ENCODE results near the gene SLC39A11.
"Not testable (repeated sequence)": the region's sequence is repeated elsewhere in the genome, so short reads cannot be mapped to it uniquely, and the experiment has no call there.

SLC39A11 gene

DNA sequence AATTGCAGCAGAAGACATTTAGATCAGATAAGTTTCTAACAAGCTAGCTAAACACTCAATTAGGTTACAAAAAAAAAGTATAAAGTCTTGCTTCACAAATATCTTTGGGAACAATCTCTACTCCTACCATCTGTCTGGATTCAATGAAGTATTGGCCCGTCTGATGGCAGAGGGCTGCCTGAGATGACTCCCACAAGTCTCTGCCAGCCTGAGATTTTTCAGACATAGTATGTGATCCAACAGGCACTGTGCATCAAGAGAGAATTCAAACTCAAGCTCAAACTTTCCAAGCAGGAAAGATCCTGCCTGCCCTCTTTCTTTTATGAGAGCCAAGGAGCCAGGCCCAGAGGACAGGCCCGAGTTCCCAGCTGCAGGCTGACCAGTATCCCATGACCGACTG is 22.6 kb downstream of the SLC39A11 start:
- DNase-seq, result no peak

DNA sequence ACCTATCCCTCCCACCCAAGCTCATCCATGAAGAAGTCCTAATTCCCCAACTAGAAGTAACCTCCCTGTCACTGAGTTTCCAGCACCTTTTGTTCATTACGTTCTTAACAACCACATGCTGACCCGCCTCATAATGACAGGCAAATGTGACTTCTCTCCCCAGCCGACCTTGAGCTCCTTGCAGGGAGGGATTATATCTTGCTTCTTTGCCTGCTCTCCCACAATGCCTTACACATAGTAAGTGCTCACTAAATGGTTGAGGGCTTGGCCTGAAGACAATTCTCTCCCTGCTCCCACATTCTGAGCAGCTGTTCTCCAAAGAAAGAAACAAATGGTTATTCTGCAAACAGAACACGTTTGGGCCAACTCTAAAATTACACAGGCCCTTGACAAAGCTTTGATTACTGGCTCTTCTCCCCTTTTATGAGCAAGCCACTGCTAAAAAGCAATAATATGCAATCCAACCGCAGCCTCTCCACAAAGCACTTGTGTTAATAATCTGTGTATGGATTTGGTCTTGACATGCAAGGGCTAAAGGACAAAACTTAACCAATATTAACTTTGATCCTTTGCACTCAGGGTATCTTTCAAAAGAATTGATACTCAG is 23.2 kb downstream of the SLC39A11 start:
- peak; percentile 60 for DNase-seq

DNA sequence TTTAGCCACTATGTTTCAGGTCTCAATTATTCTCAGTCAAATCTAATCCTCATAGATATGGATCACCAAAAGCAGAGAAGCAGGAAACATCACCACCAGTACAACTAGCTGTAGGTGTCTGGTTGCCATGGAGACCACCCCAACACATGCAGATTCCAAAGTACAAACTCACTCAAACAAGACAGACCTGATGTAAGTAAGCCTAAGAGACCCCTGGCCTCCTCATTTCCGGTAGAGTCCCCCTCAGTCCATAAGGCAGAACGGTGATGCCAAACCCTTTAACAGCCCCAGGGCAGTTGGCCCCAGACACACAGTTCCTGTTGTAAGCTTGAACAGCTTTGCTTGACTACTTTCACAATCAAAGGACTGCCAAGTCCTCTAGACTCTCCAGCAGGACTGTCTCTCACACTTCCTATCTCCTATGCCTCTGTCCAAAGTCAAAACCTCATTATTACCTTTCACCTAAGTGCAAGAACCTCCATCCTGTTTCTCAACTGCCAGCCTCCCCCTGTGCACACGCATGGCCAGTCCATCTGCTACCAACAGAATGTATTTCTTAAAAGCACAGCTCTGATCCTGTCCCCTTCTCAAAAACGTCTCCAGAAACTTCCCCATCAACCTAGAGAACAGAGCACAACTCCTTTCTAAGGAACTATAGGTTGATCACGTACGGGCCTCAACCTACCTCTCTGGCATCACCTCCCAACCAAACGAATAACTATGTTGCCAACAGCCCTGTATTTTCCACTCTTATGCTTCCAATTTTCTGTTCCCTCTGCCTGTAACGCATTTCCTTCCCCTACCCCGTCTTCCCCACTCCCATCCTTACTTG is 23.9 kb downstream of the SLC39A11 start:
- DNase-seq, result peak; percentile 6

DNA sequence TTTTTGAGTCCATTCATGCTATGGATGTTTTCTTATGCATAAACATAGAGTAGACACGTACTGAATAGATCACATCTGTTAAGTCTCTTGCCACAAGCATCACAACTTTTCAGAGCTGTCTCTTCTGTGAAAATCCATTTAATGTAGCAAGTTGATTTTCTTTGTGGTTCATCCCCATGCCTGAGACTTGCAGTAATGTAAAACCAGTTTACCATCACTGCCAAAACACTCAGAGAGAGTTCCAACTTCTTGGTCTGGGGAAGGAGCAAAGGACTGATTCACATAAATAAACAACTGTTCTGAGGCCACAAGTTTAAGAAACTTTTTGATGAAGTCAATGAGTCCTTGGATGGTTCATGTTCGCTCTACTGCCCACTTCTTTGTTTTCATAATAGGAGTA is 24.8 kb downstream of the SLC39A11 start:
- DNase-seq, result not testable (repeated sequence)

DNA sequence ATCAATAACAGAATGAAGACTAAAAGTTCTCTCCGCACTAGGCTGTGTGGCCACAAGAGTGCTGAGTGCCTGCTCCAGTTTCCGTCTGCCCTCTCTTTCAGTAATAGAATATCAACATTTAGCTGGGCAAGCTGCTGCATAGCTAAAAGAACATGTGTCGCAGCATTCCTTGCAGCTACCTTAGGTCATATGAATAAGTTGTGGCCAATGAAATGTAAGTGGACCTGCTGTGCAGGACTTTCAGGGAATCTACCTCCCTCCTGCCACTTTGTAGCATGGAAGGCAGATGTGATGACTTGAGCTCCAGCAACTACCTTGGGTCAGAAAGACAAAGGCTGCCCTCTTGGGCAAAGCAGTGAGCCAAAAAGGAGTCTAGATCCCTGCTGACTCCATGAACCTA is 25.4 kb downstream of the SLC39A11 start:
- DNase-seq, result no peak

DNA sequence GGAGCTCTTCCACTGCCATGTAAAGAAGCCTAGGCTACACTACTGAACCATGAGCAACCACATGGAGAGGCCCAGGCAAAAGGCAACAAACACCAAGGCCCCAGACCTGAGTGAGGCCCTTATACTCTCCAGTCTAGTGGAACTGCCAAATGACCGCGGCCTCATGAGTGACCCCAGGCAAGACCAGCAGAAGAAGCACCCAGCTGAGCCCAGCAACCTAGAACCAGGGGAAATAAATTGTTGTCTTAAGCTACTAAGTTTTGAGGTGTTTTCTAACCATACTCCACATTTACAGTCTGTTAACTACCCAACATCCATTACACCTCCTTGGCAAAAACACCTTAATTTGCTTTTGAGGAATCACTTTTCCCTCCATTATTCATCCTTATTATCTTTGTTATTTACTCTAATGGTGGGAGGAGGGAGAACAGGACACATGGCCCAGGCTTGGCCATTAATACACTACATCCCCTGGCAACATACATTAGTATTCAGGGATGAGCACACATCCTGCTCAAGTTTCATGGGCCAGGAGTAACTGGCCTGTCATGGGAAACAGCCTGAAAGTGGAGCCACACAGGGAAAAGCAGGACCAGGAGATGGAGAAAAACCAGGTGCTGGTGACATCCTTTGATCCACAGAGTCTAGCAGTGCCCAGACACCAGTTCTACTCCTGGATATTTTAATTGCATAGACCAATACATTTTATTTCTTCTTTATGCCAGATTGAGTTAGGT is 26.2 kb downstream of the SLC39A11 start:
- DNase-seq, result no peak

DNA sequence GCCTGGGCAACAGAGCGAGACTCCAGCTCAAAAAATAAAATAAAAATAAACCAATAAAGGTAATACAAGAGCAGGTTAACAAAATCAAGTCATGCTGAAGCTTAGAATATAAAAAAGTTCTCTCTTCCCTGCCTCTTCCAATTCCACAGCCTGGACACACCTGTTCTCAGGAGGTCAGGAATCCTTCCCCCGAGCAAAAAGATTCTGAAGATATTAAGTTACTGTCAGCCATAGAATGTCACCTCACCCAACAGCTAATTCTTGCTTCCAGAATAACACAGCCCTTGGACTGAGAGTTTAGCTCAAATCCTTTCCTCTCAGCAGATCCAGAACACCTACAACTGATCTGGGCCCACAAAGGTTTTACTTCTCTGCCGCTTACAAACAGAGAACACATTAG is 27.1 kb downstream of the SLC39A11 start:
- DNase-seq, result no peak

DNA sequence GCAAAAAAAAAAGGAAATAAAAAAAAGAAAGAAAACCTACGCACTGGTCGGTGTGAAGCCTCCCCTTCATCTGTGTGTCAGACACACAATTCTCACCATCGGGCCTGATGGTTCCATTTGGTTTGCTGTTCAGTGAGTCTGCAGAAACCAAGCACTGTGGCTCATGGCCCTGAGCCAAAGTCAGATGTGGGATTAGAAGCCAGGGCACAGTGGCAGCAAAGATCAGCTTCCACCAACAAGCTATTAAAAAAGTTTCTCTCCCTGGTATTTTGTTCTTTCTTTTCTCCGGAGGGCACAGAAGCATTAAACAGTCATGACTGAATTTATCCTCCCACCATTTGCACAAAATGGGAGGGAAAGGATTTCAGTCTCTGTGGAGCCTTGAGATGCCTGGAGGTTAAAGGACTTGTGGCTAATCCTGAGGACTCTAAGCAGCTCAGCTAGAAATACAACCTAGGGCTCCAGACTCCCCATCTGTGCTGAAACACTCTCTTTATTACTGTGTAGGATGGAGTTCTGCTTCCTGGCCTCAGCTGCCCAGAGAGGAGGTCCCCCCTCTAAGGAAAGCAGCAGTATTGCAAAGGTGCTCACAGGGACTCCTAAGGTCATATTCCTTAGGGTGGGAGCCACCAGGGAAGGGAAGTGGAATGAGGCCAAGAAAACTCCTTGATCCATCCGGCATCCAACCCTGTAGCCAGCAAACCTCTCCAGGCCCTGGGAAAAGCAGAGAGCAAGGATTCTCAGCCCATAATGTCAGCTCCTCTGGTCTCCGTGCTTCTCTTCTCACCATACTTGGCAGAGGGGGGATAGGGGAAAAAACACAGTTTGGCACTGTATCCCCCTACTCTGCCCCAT is 28.2 kb downstream of the SLC39A11 start:
- DNase-seq, result no peak

DNA sequence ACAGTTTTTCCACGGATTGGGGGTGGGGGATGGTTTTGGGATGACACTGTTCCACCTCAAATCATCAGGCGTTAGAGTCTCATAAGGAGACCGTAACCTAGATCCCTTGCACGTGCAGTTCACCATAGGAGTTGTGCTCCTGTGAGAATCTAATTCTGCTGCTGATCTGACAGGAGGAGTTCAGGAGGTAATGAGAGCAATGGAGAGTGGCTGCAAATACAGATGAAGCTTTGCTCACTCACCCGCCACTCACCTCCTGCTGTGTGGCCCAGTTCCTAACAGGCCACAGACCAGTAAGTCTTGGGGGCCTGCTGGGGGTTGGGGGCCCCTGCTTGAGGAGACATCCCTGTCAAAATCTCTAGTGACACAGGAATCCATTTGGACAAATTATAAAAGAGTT is 29.8 kb downstream of the SLC39A11 start:
- DNase-seq, result no peak

DNA sequence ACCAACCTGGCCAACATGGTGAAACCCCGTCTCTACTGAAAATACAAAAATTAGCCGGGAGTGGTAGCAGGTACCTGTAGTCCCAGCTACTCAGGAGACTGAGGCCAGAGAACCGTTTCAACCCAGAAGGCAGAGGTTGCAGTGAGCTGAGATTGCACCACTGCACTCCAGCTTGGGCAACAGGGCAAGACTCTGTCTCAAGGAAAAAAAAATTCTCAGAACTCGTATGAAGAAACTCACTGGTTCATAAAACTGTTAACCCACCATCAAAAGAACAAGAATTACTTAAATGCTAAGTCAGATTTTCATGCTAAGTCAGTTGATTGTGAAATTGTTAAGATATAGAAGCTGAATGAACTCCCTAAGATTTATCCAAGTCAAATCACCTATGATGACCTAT is 31.3 kb downstream of the SLC39A11 start:
- DNase-seq, result no peak

DNA sequence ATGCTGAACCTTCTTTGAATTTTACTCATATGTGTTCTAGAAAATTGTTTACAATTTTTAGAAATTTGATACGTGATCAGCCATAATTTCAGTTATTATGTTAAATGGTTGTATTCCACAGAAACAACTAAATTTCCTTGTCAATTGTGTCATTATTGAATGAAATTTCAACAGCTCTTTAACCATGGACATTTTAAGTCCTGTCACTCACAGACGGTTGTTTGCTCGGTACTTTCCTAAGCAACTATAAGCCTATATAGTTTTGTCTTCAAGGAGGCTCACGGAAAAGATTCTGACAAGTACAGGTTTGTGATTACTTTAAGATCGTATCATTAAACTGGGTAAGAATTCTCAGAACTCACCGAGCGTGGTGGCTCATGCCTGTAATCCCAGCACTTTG is 31.8 kb downstream of the SLC39A11 start:
- no peak for DNase-seq

DNA sequence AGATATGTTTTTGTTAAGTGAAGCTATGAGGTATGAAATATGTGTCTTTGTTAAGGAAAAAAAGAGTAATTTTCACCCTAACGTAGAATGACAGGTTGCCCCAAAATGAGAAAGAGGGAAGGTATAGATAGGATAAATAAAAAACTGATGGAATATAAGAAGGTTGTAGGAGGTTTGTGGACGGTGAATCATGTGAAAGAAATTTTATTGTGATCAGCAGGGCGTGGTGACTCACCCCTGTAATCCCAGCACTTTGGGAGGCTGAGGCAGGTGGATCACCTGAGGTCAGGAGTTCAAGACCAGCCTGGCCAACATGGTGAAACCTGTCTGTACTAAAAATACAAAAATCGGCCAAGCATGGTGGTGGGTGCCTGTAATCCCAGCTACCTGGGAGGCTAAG is 32.8 kb downstream of the SLC39A11 start:
- not testable (repeated sequence) for DNase-seq

DNA sequence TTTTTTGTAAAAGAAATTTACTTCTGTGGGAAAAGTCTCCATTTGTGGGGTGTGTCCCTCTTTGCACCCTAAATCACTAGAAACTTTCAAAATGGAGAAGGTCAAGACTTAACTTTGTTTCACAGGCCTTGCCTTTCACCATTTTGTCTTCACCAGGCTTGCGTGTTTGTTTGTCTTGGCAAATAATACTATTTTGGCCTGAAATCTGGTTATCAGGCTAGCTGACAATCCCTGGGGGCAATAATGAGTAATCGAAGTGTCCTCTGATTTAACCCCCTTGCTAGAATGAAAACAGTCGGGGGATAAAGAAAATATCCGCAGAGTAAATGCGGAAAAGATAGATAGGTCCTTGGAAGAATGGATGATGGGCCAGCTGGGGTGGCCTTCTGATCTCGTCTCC is 34.5 kb downstream of the SLC39A11 start:
- DNase-seq, result no peak

DNA sequence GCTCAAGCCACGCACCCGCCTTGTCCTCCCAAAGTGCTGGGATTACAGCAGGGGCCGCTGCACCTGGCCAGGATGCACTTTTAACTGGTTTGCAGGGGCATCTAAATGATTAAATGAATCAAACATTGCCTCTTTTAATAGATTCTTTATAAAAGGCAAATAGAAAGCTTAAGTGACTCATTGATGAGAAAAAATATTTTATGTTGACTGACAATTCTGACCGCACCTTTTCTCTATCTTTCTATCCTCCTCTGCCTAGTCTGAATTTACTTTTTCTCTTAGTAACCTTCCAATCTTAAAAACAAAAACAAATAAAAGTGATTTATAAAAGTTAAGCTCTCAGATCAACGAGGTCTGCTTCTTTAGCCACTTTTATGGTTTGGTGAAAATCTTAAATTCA is 35.3 kb downstream of the SLC39A11 start:
- DNase-seq, result no peak

DNA sequence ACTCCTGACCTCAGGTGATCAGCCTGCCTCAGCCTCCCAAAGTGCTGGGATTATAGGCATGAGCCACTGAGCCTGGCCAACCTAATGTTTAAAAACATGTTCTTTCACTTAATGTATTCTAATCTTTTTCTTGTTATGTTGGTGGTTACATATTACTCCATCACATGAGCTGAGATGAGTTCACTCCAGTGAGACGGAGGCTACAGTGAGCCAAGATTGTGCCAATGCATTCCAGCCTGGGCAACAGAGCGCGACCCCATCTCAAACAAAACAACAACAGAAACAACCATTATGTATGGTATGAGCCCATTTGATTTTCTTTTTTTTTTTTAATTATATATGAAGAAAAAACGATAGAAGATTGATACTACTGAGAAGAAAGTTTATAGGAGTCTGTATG is 39.6 kb downstream of the SLC39A11 start:
- no peak for DNase-seq

DNA sequence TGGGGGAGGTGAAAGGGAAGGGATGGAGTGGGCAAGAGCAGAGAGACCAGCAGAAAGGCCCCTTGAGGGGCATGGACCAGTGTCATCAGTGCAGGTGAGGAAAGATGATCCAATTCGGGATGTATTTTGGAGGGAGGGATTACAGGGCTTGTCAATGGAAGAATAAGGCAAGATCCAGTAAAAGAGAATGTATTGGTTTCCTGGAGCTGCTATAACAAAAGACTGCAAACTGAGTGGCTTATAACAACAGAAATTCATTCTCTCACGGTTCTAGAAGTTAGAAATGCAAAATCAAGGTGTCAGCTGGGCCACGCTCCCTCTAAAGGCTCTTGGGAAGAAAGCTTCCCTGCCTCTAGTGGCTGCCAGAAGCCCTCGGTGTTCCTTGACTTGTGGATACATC is 41.7 kb downstream of the SLC39A11 start:
- DNase-seq, result no peak

DNA sequence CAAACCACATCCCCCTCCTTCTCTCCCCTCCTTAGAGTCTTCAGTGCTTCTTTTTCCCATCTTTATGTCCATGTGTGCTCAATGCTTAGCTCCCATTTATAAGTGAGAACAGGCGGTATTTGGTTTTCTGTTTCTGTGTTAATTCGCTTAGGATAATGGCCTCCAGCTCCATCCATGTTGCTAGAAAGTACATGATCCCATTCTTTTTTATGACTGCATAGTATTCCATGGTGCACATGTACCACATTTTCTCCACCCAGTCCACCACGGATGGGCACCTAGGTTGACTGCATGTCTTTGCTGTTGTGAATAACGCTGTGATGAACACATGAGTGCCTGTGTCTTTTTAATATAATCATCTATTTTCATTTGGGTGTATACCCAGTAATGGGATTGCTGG is 44.3 kb downstream of the SLC39A11 start:
- no peak for DNase-seq

DNA sequence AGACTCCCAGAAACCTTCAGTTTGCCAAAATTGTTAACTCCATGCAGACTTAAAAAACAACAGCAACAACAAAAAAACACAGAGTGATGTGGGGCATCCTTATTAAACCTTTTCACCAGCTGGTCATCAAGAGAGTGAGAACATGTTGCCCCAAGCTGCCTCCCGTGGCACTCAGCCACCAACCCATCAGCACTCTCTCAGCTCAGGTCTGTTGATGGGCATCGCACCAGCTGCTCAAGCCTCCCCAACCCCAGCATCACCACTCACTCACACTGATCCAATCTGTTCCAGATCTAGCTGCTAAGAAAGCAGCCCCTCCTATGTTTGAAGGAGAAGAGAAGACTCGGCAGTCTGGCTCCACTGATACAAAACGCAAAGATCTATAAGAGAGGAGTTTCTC is 46.8 kb downstream of the SLC39A11 start:
- DNase-seq, result no peak

DNA sequence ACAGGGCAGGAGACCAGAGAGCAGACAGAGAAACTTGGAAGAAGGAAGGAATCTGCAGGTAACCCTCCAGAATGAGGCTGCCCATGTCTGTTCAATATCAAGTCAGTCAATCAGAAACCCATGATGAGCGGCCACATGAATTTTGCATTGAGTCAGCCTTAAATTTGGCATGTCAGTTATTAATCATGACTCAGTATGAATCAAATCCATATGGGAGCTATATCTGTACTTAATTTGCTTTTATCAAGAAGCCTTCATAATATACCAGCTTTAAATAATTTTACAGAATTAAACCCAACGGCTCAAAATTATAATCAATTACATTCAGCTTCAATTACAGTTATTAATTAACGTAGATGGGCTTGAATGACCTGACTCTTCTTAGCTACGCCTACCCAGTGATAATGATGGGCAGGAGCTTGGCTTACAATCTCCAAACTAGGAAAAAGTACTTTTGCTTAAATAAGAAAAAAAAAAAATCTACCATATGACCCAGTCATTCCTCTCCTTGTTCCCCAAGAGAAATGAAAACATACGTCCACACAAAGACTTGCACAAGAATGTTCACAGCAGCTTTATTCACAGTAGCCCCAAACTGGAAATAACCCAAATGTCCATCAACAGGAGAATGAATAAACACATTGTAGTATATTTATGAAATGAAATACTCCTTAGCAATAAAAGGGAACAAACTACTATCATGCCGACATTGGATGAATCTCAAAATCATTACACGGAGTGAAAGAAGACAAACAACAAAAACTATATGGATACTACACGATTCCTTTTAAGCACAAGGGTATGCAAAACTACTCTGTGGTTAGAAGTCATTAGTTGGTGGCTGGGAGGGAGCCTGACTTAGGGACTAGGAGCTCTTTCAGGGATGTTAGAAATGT is 48.6 kb downstream of the SLC39A11 start:
- no peak for DNase-seq

DNA sequence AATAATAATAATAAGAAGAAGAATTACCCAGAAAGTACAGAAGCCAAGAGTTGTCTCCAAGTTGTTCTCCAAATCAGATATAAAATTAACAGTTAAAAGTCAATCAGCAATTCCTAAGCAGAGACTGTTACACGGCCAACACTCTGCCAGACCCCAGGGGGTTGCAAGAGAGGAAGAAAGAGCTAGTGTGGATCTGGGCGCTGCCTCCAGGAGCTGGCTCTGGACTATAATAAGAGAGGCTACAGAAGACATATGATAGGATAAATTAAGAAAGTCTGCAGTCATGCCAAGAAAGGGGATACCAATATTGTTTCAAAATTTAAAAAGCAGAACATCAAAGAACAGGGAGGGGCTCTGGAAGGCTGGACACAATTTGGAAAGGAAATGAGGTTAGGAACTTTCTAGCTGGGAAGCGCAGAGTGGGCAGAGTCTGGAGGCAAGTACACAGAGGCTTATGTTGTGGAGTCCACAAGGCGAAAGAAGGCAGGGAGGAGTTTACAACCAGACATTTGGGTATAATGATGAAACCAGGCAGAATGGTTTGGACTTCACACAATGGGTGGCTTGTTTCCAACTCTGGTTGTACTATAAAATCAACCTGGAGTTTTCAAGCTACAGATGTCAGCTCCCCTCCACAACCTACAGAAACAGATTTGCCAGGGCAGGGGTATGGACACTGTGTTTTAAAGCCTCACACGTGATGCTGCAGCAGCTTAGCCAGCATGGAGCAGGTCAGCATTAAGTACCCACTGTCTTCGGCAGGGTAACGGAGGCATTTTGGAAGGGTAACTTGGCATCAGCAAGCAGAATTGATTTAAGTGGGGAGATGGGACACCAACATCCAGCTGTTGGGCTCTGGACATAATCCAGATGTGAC is 49.4 kb downstream of the SLC39A11 start:
- no peak for DNase-seq

DNA sequence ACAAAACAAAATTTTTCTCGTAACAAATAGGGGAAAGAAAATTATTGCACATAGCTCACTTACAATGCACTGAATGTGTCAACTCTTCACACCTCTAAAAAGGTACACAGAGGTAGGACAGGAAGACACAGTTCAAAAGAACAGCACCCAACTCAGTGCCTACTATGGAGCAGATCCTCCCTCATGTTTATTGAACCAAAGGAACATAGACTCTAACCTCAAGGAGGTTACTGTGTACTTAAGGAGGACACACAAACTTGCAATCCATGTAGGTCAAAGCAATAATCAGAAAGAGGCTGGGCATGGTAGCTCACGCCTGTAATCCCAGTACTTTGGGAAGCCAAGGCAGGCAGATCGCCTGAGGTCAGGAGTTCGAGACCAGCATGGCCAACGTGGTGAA is 50.3 kb downstream of the SLC39A11 start:
- no peak for DNase-seq
